NCI-H2081 treated with DMSO at 0.1 percent for 48 hours (cell line): Measurements from ENCODE around the gene HMX2.

Experiments
- DNase-seq: peaks from one replicate; lab custom pipeline; 2025; lab: John Stamatoyannopoulos, UW

Gene HMX2

GRCh38 chr10:123139521-123140163 is 8.3 kb upstream of the HMX2 start:
- DNase-seq: no peak

- DNase-seq: no peak
These were observed 7.6 kb upstream of the HMX2 start for GRCh38 chr10:123140164-123140982.

GRCh38 chr10:123140983-123141390 is 6.9 kb upstream of the HMX2 start:
- no peak for DNase-seq

GRCh38 chr10:123141791-123142700 is 5.9 kb upstream of the HMX2 start:
- no peak for DNase-seq

- no peak for DNase-seq
These were observed 5.2 kb upstream of the HMX2 start for GRCh38 chr10:123142701-123143161.

- no peak for DNase-seq
These were observed 4.6 kb upstream of the HMX2 start for GRCh38 chr10:123143162-123143824.

- DNase-seq: no peak
These were observed 4.1 kb upstream of the HMX2 start for GRCh38 chr10:123143825-123144168.

- DNase-seq: no peak
These were observed 3.0 kb upstream of the HMX2 start for GRCh38 chr10:123144697-123145541.

- no peak for DNase-seq
These were observed 2.4 kb upstream of the HMX2 start for GRCh38 chr10:123145542-123146012.

- DNase-seq: no peak
These were observed 1.7 kb upstream of the HMX2 start for GRCh38 chr10:123146013-123146893.

- no peak for DNase-seq
These were observed 872 bp upstream of the HMX2 start for GRCh38 chr10:123146894-123147634.

GRCh38 chr10:123148414-123149161 is 652 bp downstream of the HMX2 start:
- DNase-seq: no peak

- DNase-seq: no peak
These were observed 1.2 kb downstream of the HMX2 start for GRCh38 chr10:123149162-123149567.

- no peak for DNase-seq
These were observed 1.8 kb downstream of the HMX2 start for GRCh38 chr10:123149568-123150270.

GRCh38 chr10:123150271-123150985 is 2.5 kb downstream of the HMX2 start:
- DNase-seq: no peak

GRCh38 chr10:123150986-123151736 is 3.2 kb downstream of the HMX2 start:
- DNase-seq: no peak
